Measurements from ENCODE around the gene MACF1.

Gene MACF1

GRCh38 chr1:39434797-39435395 is 230.4 kb downstream of the MACF1 start:
- ChIA-PET POLR2A (no interaction called here), CTCF (no interaction called here)
- no peak for DNase-seq (ENCODE audit: extremely low spot score)
- TF ChIP-seq FOXM1 (IDR thresholded peaks at IDR 0.05; ENCODE audit: borderline replicate concordance) (no peak), ARNT (IDR thresholded peaks at IDR 0.05) (no peak), CTBP1 (IDR thresholded peaks at IDR 0.05; ENCODE audit: borderline replicate concordance) (no peak), NFRKB (IDR thresholded peaks at IDR 0.05) (no peak), SP1 (IDR thresholded peaks at IDR 0.05) (no peak), SUZ12 (IDR thresholded peaks at IDR 0.05) (no peak), FOXK2 (IDR thresholded peaks at IDR 0.05) (no peak), HDGF (IDR thresholded peaks at IDR 0.05; ENCODE audit: borderline replicate concordance) (no peak), FOXA1 (IDR thresholded peaks at IDR 0.05) (no peak), ELF4 (IDR thresholded peaks at IDR 0.05) (no peak), ZNF384 (IDR thresholded peaks at IDR 0.05) (no peak), BHLHE40 (IDR thresholded peaks at IDR 0.05; ENCODE audit: borderline replicate concordance) (no peak)

GRCh38 chr1:39435597-39435996 is 231.1 kb downstream of the MACF1 start:
- CTCF ChIA-PET = no interaction called here
- POLR2A ChIA-PET = no interaction called here
- TF ChIP-seq L3MBTL2 (conservative IDR thresholded peaks at IDR 0.05) = no peak
- no peak for TF ChIP-seq CTBP1 (IDR thresholded peaks at IDR 0.05; ENCODE audit: borderline replicate concordance)
- no peak for TF ChIP-seq PKNOX1 (IDR thresholded peaks at IDR 0.05)
- no peak for TF ChIP-seq FOXA1 (IDR thresholded peaks at IDR 0.05)
- no peak for TF ChIP-seq NFRKB (IDR thresholded peaks at IDR 0.05)
- TF ChIP-seq LEF1 (IDR thresholded peaks at IDR 0.05; ENCODE audit: borderline replicate concordance) = no peak
- DNase-seq (ENCODE audit: extremely low spot score) = no peak

GRCh38 chr1:39436842-39437241 is 232.3 kb downstream of the MACF1 start:
- TF ChIP-seq FOXM1 (IDR thresholded peaks at IDR 0.05; ENCODE audit: borderline replicate concordance) = no peak
- TF ChIP-seq FOXK2 (IDR thresholded peaks at IDR 0.05) = no peak
- no peak for TF ChIP-seq FOXA1 (IDR thresholded peaks at IDR 0.05)
- TF ChIP-seq ELF4 (IDR thresholded peaks at IDR 0.05) = no peak
- TF ChIP-seq CTBP1 (IDR thresholded peaks at IDR 0.05; ENCODE audit: borderline replicate concordance) = no peak
- no peak for DNase-seq (ENCODE audit: extremely low spot score)
- CTCF ChIA-PET = interaction anchor here (0.6 kb wide), 1 partner anchor 267 kb away, joined by 4 read pairs; no protein-coding TSS in a partner anchor
- POLR2A ChIA-PET = no interaction called here

- ChIA-PET POLR2A (no interaction called here), CTCF (interaction anchor here (0.5 kb wide), 1 partner anchor 70 kb away, joined by 3 read pairs; no protein-coding TSS in a partner anchor)
- DNase-seq (ENCODE audit: extremely low spot score) = no peak
- TF ChIP-seq PKNOX1 (IDR thresholded peaks at IDR 0.05) (no peak), BHLHE40 (IDR thresholded peaks at IDR 0.05; ENCODE audit: borderline replicate concordance) (no peak), SUZ12 (IDR thresholded peaks at IDR 0.05) (no peak), ZNF384 (IDR thresholded peaks at IDR 0.05) (no peak), L3MBTL2 (conservative IDR thresholded peaks at IDR 0.05) (no peak)
Measured at GRCh38 chr1:39438042-39438441, 233.5 kb downstream of the MACF1 start.

GRCh38 chr1:39440856-39441255 is 236.4 kb downstream of the MACF1 start:
- CTCF ChIA-PET = no interaction called here
- no peak for TF ChIP-seq FOXA1 (IDR thresholded peaks at IDR 0.05)
- TF ChIP-seq HDGF (IDR thresholded peaks at IDR 0.05; ENCODE audit: borderline replicate concordance) = no peak
- TF ChIP-seq BHLHE40 (IDR thresholded peaks at IDR 0.05; ENCODE audit: borderline replicate concordance) = no peak
- no peak for TF ChIP-seq NFRKB (IDR thresholded peaks at IDR 0.05)
- TF ChIP-seq SUZ12 (IDR thresholded peaks at IDR 0.05) = no peak
- TF ChIP-seq SP1 (IDR thresholded peaks at IDR 0.05) = no peak
- no peak for TF ChIP-seq L3MBTL2 (conservative IDR thresholded peaks at IDR 0.05)
- TF ChIP-seq ZNF384 (IDR thresholded peaks at IDR 0.05) = no peak
- TF ChIP-seq FOXM1 (IDR thresholded peaks at IDR 0.05; ENCODE audit: borderline replicate concordance) = no peak
- TF ChIP-seq FOXK2 (IDR thresholded peaks at IDR 0.05) = no peak
- no peak for TF ChIP-seq CTBP1 (IDR thresholded peaks at IDR 0.05; ENCODE audit: borderline replicate concordance)
- POLR2A ChIA-PET = no interaction called here
- no peak for DNase-seq (ENCODE audit: extremely low spot score)

GRCh38 chr1:39441797-39442196 is 237.3 kb downstream of the MACF1 start:
- ChIA-PET POLR2A (no interaction called here), CTCF (interaction anchor here (0.6 kb wide), 1 partner anchor 183 kb away, joined by 3 read pairs; no protein-coding TSS in a partner anchor)
- no peak for DNase-seq (ENCODE audit: extremely low spot score)
- no peak for TF ChIP-seq ELF4 (IDR thresholded peaks at IDR 0.05)
- TF ChIP-seq BHLHE40 (IDR thresholded peaks at IDR 0.05; ENCODE audit: borderline replicate concordance) = no peak
- no peak for TF ChIP-seq ZNF384 (IDR thresholded peaks at IDR 0.05)
- TF ChIP-seq FOXM1 (IDR thresholded peaks at IDR 0.05; ENCODE audit: borderline replicate concordance) = no peak
- no peak for TF ChIP-seq SUZ12 (IDR thresholded peaks at IDR 0.05)
- TF ChIP-seq L3MBTL2 (conservative IDR thresholded peaks at IDR 0.05) = no peak
- no peak for TF ChIP-seq NFRKB (IDR thresholded peaks at IDR 0.05)

- TF ChIP-seq SUZ12 (IDR thresholded peaks at IDR 0.05) = no peak
- no peak for TF ChIP-seq FOXM1 (IDR thresholded peaks at IDR 0.05; ENCODE audit: borderline replicate concordance)
- no peak for TF ChIP-seq BHLHE40 (IDR thresholded peaks at IDR 0.05; ENCODE audit: borderline replicate concordance)
- no peak for TF ChIP-seq FOXA1 (IDR thresholded peaks at IDR 0.05)
- TF ChIP-seq L3MBTL2 (conservative IDR thresholded peaks at IDR 0.05) = no peak
- no peak for TF ChIP-seq FOXK2 (IDR thresholded peaks at IDR 0.05)
- no peak for TF ChIP-seq LEF1 (IDR thresholded peaks at IDR 0.05; ENCODE audit: borderline replicate concordance)
- no peak for TF ChIP-seq ARNT (IDR thresholded peaks at IDR 0.05)
- no peak for TF ChIP-seq HDGF (IDR thresholded peaks at IDR 0.05; ENCODE audit: borderline replicate concordance)
- no peak for TF ChIP-seq CTBP1 (IDR thresholded peaks at IDR 0.05; ENCODE audit: borderline replicate concordance)
- TF ChIP-seq TARDBP (IDR thresholded peaks at IDR 0.05) = no peak
- no peak for TF ChIP-seq SP1 (IDR thresholded peaks at IDR 0.05)
- TF ChIP-seq PKNOX1 (IDR thresholded peaks at IDR 0.05) = no peak
- TF ChIP-seq ELF4 (IDR thresholded peaks at IDR 0.05) = no peak
- ChIA-PET CTCF (no interaction called here), POLR2A (no interaction called here)
- DNase-seq (ENCODE audit: extremely low spot score) = no peak
Measured at GRCh38 chr1:39445573-39445972, 241.1 kb downstream of the MACF1 start.

Data from HEK293T (cell line).